ENCODE results near the gene TNP1. TPM values are rescaled to one million over a fixed set of nuclear protein-coding genes. Genes with fewer than 3 reads are reported as not detected.

Gene TNP1
- total RNA-seq, 4 donors from 2014 or later = not detected

DNA sequence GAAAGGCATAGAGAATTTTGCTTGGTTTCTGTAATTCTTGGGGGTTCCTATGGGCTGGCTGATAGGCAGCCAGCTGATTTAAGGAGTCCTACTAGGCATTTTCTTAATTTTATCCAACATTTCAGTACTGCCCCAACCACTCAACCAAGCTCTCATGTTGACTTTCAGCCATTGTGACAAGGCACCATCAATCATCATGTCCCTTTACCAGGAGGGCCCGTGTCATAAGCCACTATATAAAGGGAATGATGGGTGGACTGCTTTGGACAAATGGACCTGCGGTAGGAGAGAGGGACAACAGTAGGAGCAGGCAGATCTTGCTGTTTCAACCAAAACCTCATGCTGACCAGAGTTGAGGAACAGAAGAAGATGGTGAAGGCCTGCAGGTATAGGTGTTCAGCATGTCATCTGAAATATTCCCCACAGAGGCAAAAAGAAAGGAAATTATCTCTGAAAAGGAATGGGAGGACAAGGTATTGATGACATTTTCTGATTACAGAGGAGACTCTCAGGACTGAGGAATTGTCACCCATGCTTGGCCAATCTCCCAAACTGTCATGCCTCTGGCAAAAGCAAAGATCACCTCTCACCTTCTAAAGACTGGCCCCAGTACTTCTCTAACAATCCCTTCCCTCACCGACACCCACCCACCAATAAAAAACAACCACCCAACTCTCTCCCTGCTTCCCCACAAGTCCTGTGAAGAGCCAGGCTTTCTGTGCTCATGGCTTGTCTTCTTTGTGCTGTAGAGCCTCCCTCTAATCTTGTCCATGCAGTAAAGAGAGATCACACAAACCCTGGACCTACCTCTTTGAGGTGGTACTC lies 10.9 kb upstream of the TNP1 start:
- H3K27ac ChIP-seq = no peak overlapping the region

DNA sequence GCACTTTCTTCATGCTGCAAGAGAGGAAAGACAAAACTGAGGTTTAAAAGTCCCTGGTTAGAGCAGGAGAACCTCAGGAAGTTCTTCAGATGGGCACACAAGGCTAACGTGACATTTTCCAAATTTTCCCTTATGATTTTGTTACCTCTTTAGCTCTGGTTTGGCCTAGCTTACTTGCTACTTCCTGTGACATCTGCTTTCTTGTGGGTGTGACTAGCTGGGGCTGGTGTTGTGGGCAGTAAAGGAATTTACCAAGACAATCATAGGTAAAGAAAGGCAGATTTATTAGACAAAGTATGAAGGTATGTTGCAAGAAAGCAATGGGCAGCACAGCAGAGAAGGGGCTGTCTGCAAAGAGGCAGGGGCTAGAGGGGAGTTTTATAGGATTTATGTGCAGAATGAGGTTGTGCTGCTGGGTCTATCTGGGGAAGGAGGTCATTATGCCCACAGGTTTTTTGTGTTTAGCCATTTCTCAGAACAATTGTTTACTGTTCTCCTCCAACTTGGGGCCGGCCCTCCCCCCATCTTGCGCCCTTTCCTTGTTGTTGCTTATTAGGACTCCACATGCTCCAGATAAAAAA lies 6.7 kb upstream of the TNP1 start:
- no peaks in the 10 kb centered on the region for H3K9me3 ChIP-seq
- no peak overlapping the region for H3K27ac ChIP-seq
- no peaks in the 10 kb centered on the region for H3K4me1 ChIP-seq
- no peaks in the 10 kb centered on the region for H3K27me3 ChIP-seq
- DNase-seq = no peak
- TF ChIP-seq, protein P1, sequence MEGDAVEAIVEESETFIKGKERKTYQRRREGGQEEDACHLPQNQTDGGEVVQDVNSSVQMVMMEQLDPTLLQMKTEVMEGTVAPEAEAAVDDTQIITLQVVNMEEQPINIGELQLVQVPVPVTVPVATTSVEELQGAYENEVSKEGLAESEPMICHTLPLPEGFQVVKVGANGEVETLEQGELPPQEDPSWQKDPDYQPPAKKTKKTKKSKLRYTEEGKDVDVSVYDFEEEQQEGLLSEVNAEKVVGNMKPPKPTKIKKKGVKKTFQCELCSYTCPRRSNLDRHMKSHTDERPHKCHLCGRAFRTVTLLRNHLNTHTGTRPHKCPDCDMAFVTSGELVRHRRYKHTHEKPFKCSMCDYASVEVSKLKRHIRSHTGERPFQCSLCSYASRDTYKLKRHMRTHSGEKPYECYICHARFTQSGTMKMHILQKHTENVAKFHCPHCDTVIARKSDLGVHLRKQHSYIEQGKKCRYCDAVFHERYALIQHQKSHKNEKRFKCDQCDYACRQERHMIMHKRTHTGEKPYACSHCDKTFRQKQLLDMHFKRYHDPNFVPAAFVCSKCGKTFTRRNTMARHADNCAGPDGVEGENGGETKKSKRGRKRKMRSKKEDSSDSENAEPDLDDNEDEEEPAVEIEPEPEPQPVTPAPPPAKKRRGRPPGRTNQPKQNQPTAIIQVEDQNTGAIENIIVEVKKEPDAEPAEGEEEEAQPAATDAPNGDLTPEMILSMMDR (IDR thresholded peaks at IDR 0.05) = no peak
- TF ChIP-seq POLR2A (IDR thresholded peaks at IDR 0.05) = no peak
- no peak overlapping the region for H3K4me3 ChIP-seq
- no peaks in the 10 kb centered on the region for H3K36me3 ChIP-seq

More for the DNA sequence above, 10.9 kb upstream of the TNP1 start:
- TF ChIP-seq POLR2A (IDR thresholded peaks at IDR 0.05) = no peak
- TF ChIP-seq, protein P1 (IDR thresholded peaks at IDR 0.05) = no peak
- H3K9me3 ChIP-seq = no peaks in the 10 kb centered on the region
- H3K27me3 ChIP-seq = no peaks in the 10 kb centered on the region
- no peaks in the 10 kb centered on the region for H3K4me1 ChIP-seq
- DNase-seq = no peak
- no peak overlapping the region for H3K4me3 ChIP-seq
- H3K36me3 ChIP-seq = no peaks in the 10 kb centered on the region

DNA sequence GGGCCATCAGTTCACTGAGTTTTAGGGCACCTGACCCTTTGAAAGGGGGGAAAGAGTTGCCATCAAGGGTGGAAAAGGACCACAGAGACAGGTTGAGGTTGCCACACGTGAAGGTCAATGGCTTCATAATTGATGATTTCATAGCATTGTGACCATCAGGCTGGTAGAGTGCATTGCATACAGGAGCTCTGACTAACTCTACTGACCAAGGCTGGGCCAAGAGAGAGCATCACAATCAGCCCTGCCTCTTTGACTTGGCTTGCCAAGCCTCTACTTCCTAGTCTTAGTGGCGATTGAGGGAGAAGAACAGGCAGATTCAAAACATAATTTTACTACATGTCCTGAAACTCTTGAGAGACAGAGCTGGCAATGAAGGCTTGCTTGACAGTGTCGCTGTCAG lies 5.8 kb upstream of the TNP1 start:
- Histone ChIP-seq H3K27ac (no peak overlapping the region), H3K36me3 (no peaks in the 10 kb centered on the region), H3K9me3 (no peaks in the 10 kb centered on the region), H3K27me3 (no peaks in the 10 kb centered on the region), H3K4me3 (no peak overlapping the region), H3K4me1 (no peaks in the 10 kb centered on the region)
- DNase-seq = no peak
- TF ChIP-seq POLR2A (IDR thresholded peaks at IDR 0.05) = no peak
- TF ChIP-seq, protein P1 (IDR thresholded peaks at IDR 0.05) = no peak

DNA sequence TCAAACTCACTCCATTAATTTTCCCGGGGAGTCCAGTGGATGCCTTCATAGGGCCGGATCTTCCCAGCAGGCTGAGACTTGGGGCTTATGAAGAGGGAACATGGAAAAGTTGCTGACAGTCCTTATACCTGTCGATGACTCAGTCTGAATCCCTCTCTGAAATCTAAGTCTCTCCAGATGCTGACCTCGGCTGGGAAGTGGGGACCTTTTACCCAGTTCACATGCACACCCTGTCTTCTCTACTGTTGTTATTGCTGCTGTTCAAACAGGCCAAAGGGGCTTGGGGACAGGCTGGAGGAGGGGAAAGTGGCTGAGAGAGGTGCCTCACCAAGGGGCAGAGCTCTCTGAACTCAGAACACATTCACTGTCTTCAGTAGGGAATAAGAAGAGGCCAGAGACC lies 4.1 kb upstream of the TNP1 start:
- TF ChIP-seq POLR2A (IDR thresholded peaks at IDR 0.05) = no peak
- TF ChIP-seq, protein P1 (IDR thresholded peaks at IDR 0.05) = no peak
- no peak for DNase-seq

DNA sequence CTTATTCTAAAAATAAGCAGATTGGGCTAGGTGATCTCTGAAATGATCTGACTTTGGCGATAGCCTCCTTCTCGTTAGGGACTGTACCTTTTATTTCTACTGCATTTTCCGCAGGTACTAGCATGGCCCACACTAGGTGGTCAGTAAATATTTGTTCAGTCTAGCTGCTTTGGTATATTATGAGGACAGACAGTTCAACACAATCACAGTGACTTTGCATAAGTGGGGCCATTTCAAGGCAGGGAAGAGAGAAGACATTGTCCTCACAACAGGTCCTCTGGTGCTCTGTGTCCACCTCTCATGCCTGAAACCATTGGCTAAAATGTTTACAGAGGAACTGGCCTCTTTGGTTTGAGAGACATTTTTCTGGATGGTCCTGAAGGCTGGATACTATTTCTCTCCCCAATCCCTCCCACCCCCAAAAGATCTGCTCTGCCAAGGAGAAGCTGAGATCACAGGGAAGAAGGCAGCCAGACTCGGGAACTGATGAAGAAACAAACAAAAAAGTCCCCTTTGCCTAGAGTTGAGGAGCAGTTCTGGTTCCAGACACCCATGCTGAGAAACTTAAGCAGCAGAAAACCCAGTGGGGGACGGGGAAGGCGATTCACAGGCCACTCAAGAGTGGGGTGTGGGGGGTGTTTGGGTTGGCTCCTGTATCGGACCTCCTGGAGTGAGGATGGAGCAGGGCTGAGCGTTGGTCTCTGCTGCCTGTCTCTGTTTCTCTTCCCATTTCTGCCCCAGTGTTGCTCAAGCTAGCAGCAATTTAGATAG lies 2.9 kb upstream of the TNP1 start:
- TF ChIP-seq POLR2A (IDR thresholded peaks at IDR 0.05) = no peak
- TF ChIP-seq, protein P1 (IDR thresholded peaks at IDR 0.05) = no peak
- no peak overlapping the region for H3K27ac ChIP-seq
- no peaks in the 10 kb centered on the region for H3K27me3 ChIP-seq

More for the DNA sequence above, 4.1 kb upstream of the TNP1 start:
- Histone ChIP-seq H3K27me3 (no peaks in the 10 kb centered on the region), H3K4me3 (no peak overlapping the region), H3K27ac (no peak overlapping the region), H3K4me1 (no peaks in the 10 kb centered on the region), H3K9me3 (no peaks in the 10 kb centered on the region), H3K36me3 (no peaks in the 10 kb centered on the region)

More for the DNA sequence above, 2.9 kb upstream of the TNP1 start:
- Histone ChIP-seq H3K4me1 (no peaks in the 10 kb centered on the region), H3K4me3 (no peak overlapping the region), H3K36me3 (no peaks in the 10 kb centered on the region), H3K9me3 (no peaks in the 10 kb centered on the region)
- DNase-seq = no peak
